K562 (cell line): ENCODE data around the gene AKT1. TPM values are rescaled to one million over a fixed set of nuclear protein-coding genes. Genes with fewer than 3 reads are reported as not detected.

ENCODE experiments used
- CBFA2T3 ChIP-seq: fragments of 450-650 bp; IDR thresholded peaks from 2 replicates; pipeline ENCODE4 v1.6.1; 2017
- CSDE1 ChIP-seq, 2 experiments: fragments of 450-650 bp; IDR thresholded peaks; 2 replicates each; pipeline ENCODE4 v1.6.1; 2016; ENCODE audit warnings: mild to moderate bottlenecking in 1 of 2
- ETV5 ChIP-seq: sonication (generic); formaldehyde crosslinking; IDR thresholded peaks from 2 replicates; pipeline ENCODE4 v1.4.0; 2020; ENCODE audit warnings: low read depth, mild to moderate bottlenecking, missing genetic modification reagents
- L3MBTL2 ChIP-seq: fragments of 450-650 bp; IDR thresholded peaks from 2 replicates; pipeline ENCODE4 v1.6.1; 2016; ENCODE audit warnings: mild to moderate bottlenecking, moderate library complexity
- MITF ChIP-seq: IDR thresholded peaks from 2 replicates; pipeline ENCODE4 v1.6.1; 2014; ENCODE audit warnings: antibody characterized with exemption
- PHF20 ChIP-seq: fragments of 450-650 bp; IDR thresholded peaks from 2 replicates; pipeline ENCODE4 v1.6.1; 2018; ENCODE audit not compliant: partially characterized antibody
- PTBP1 ChIP-seq: fragments of 200-400 bp; formaldehyde crosslinking; IDR thresholded peaks from 2 replicates; pipeline ENCODE4 v1.6.1; 2017; ENCODE audit warnings: low read depth, low read length
- SAP30 ChIP-seq: fragments of 200-600 bp; sonication (generic); IDR thresholded peaks from 2 replicates; pipeline ENCODE4 v1.6.1; 2012; ENCODE audit warnings: borderline replicate concordance, low read depth, mild to moderate bottlenecking, moderate library complexity, low read length, control low read depth, inconsistent platforms; ENCODE audit not compliant: insufficient read depth, poor library complexity, severe bottlenecking
- U2AF1 ChIP-seq: fragments of 200-400 bp; formaldehyde crosslinking; optimal IDR thresholded peaks from 2 replicates; pipeline ENCODE3; 2017; ENCODE audit warnings: mild to moderate bottlenecking, low read depth, low read length, moderate library complexity
- XRCC3 ChIP-seq: fragments of 450-650 bp; IDR thresholded peaks from 2 replicates; pipeline ENCODE4 v1.6.1; 2017; ENCODE audit warnings: mild to moderate bottlenecking, moderate library complexity
- ZBTB43 ChIP-seq: sonication (generic); formaldehyde crosslinking; IDR thresholded peaks from 2 replicates; pipeline ENCODE4 v1.8.0; 2023; ENCODE audit warnings: mild to moderate bottlenecking, missing genetic modification reagents
- ZBTB9 ChIP-seq: fragments of 450-650 bp; formaldehyde crosslinking; IDR thresholded peaks from 2 replicates; pipeline ENCODE4 v1.4.0; 2020; ENCODE audit warnings: mild to moderate bottlenecking, moderate library complexity
- ZFX ChIP-seq: sonication (generic); formaldehyde crosslinking; IDR thresholded peaks from 2 replicates; pipeline ENCODE4 v1.8.0; 2022; ENCODE audit warnings: mild to moderate bottlenecking, missing genetic modification reagents, moderate library complexity
- ZMIZ1 ChIP-seq, 2 experiments: fragments of 150-350 bp in 1 of 2; IDR thresholded peaks; 2 replicates each; pipeline ENCODE4 v1.6.1; 2012 to 2016; ENCODE audit warnings: low read depth in 2 of 2, low read length in 2 of 2, mild to moderate bottlenecking in 1 of 2, moderate library complexity in 1 of 2
- ZNF224 ChIP-seq: sonication (generic); formaldehyde crosslinking; IDR thresholded peaks from 2 replicates; pipeline ENCODE4 v1.8.0; 2022; ENCODE audit warnings: mild to moderate bottlenecking, missing genetic modification reagents
- polyA plus RNA-seq, 8 experiments: library from polyadenylated mRNA; depleted of rRNA in 4 of 8; stranded (reverse) in 5 of 8; unstranded in 3 of 8; fragments of >200 nt; fragmentation: Nextera tagmentation in 2 of 8; fragmentation: Illumina TruSeq in 1 of 8; extraction: Ambion mirVana in 2 of 8; extraction: Trizol in 1 of 8; gene quantifications; 2 replicates each; pipeline versions ENCODE4 v1.2.1 to v1.2.3, GENCODE V29; 2011 to 2014; ENCODE audit warnings: inconsistent platforms in 1 of 8, missing spikeins in 1 of 8
- total RNA-seq, 7 experiments: library from RNA; depleted of rRNA in 6 of 7; stranded (reverse); fragments of >200 nt in 6 of 7; fragmentation: Illumina TruSeq in 2 of 7; extraction: Trizol in 2 of 7; gene quantifications; 2 replicates each; pipeline versions ENCODE4 v1.2.1 to v1.2.3, GENCODE V29; 2011 to 2021; ENCODE audit warnings: low replicate concordance in 1 of 7
- TF ChIP-seq, protein P1 (sequence below), 2 experiments: fragments of 450-650 bp in 1 of 2; IDR thresholded peaks; 2 replicates each; pipeline ENCODE4 v1.6.1; 2011 to 2017; ENCODE audit warnings: low read depth in 2 of 2, antibody characterized with exemption in 1 of 2, borderline replicate concordance in 1 of 2, low read length in 1 of 2, mild to moderate bottlenecking in 1 of 2, mixed read lengths in 1 of 2; ENCODE audit not compliant: control insufficient read depth in 1 of 2

AKT1 gene
- total and polyA plus RNA-seq, 9 of the 15 experiments (the other 6 are each of a cell fraction or from before 2014, with no cell fraction given): 0.49 to 132 (median 75.1) TPM

- peak; percentile 55 for TF ChIP-seq L3MBTL2
- no peak for TF ChIP-seq ZNF224
- TF ChIP-seq, protein P1, sequence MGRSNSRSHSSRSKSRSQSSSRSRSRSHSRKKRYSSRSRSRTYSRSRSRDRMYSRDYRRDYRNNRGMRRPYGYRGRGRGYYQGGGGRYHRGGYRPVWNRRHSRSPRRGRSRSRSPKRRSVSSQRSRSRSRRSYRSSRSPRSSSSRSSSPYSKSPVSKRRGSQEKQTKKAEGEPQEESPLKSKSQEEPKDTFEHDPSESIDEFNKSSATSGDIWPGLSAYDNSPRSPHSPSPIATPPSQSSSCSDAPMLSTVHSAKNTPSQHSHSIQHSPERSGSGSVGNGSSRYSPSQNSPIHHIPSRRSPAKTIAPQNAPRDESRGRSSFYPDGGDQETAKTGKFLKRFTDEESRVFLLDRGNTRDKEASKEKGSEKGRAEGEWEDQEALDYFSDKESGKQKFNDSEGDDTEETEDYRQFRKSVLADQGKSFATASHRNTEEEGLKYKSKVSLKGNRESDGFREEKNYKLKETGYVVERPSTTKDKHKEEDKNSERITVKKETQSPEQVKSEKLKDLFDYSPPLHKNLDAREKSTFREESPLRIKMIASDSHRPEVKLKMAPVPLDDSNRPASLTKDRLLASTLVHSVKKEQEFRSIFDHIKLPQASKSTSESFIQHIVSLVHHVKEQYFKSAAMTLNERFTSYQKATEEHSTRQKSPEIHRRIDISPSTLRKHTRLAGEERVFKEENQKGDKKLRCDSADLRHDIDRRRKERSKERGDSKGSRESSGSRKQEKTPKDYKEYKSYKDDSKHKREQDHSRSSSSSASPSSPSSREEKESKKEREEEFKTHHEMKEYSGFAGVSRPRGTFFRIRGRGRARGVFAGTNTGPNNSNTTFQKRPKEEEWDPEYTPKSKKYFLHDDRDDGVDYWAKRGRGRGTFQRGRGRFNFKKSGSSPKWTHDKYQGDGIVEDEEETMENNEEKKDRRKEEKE (IDR thresholded peaks at IDR 0.05; ENCODE audit: borderline replicate concordance in 1 of 2, control insufficient read depth in 1 of 2, low read depth in 2 of 2, low read length in 1 of 2): no peak
- TF ChIP-seq ZBTB43 (CRISPR knock-in tag): no peak
- no peak for TF ChIP-seq MITF
- TF ChIP-seq PTBP1: no peak
- TF ChIP-seq ETV5 (CRISPR knock-in tag): 0 out of 2 replicates have a peak, but pooled peaks have one; percentile 44
- no peak for TF ChIP-seq XRCC3
- no peak for TF ChIP-seq ZMIZ1 (IDR thresholded peaks at IDR 0.05; ENCODE audit: low read depth in 2 of 2, low read length in 2 of 2)
- TF ChIP-seq SAP30: peak; percentile 50
- peak; percentile 39 for TF ChIP-seq U2AF1
- peak; percentile 75 for TF ChIP-seq ZFX (CRISPR knock-in tag)
- TF ChIP-seq ZBTB9: no peak
- TF ChIP-seq CBFA2T3: no peak
- peak in 1 of 2 experiments; percentile 80; a peak in 1 of 4 replicates for TF ChIP-seq CSDE1 (IDR thresholded peaks at IDR 0.05)
- TF ChIP-seq PHF20: peak; percentile 91
Observed at GRCh38 chr14:104752735-104753527, 42.6 kb downstream of the AKT1 start, which contains the start of gene SIVA1 (continued).
